ENCODE results near the gene ARHGEF3.

Gene ARHGEF3

DNA sequence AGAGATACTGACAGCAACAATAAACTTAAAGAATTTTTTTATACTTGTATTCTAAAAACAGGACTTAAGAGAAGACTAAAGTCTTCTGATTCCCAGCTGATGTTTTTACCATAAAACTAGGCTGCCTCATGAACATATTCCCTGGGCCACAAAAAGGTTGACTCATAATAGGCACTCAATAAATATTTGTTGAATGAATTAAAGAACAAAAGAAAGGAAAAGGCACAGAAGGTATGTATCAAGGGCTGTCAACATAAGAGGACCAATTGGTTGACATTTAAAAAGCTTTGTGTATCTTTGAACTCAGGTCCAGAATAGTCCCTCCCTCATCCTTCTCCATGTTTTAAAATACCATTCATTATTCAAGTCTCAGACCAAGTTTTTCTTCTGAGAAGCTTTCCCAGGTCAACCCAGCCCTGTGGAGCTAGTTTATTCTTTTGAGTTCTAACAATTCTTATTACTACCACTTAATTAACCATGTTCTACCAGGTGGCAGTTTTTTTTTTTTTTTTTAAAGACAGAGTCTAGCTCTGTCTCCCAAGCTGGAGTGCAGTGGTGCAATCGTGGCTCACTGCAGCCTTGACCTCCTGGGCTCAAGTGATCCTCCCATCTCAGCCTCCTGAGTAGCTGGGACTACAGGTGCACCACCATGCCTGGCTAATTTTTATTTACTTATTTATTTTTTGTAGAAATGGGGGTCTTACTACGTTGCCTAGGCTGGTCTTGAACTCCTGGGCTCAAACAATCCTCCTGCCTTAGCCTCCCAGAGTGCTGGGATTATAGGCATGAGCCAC is 17.5 kb upstream of the ARHGEF3 start:
- DNase-seq, result no peak

DNA sequence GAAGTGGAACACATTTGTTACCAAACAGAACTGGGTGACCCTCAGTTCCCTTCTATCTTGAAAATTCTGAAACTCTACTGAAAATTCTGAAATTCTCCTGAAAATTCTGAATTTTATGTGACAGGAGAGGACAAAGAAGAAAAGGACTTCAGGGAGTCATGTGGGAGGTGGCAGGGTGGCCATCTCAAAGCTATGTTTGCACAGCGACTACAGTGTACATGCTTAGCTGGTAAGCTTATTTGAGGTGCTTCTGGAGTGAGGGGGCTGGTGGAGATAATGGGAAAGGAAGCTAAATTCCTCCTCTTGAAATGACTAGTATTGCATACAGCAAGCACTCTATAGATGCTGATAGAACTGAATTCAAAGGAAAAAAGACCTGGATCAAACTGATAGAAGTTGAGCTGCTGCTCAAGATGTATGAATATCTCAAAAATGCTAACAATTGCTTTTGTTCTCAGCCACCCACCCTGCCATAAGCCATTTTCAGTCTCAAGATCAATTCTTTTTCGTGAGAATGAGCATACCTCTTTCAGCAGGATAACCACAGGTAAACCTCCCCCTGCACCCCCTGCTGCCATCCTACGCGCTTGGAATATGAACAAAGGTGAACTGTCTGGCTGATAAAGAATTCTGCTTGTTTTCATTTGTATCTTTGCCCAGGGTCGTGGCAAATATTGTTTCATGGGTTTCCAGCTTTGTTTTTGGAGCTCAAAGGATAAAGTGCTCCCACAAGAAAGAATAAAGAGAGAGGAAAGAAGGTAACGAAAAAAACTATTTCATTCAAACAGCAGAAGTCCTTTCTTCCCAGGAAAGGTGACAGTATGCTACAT is 16.6 kb upstream of the ARHGEF3 start:
- DNase-seq, result no peak

DNA sequence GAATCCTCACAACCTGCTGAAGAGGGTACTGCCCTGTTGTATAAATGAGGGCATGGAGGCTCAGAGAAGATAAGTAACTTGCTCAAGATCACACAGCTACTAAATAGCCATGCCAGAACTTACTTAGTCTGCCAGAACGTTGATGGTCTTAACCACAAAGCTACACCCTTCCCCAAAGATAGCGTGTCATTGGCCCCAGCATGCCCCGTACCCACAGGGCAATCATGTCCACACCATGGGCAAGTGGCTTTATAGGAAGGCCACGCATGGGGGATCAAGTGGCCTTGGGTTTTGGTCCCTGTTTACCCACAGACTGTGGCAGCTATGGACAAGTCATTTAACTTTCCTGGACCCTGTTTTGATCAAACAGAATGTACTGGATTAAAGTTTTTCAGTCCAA is 15.9 kb upstream of the ARHGEF3 start:
- DNase-seq, result no peak

DNA sequence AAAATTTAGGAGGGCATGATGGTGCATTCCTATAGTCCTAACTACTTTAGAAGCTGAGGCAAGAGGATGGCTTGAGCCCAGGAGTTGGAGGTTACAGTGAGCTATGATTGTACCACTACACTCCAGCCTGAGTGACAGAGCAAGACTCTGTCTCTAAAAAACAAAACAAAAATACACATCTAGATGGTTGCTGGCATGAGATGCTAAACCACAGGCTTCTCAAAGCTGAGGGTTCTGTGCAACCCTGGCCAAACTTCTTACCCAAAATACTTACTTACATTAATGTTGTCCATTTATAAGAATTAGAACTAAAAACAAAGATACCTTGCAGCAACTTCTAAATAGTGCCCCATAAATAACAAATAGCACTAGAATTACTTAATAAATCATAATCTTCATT is 14.3 kb upstream of the ARHGEF3 start:
- DNase-seq, result no peak

DNA sequence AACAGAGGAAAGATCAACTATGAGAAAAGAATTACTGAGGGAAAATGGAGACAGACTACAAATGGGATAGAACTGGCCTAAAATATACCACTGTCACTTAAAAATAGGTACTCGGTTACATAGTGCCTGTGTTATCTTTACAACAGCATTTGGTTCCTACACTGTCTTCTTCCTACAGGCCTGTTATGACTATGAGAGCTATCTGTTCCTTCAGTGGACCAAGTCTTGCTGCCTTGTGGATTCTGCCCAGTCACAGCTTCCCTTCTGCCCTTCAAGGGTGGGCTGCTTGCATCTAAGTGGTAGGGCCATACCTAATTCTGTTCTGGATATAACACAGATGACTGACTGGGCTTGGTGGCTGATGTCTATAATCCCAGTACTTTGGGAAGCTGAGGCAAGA is 13.8 kb upstream of the ARHGEF3 start:
- DNase-seq, result no peak

DNA sequence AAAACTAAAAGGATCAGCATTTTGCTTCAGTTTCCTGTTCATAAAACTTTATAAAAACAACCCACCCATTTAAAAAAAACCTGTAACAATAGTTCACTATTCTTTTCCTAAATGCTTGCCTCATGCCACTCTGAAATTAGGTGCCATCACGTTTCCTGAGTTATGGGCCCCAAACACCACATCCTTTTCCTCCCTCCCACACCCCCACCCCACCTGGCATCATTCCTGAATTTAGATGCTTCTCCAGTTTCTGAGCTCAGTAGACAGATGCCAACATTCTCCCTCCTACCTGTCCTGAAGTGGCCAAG is 11.9 kb upstream of the ARHGEF3 start:
- DNase-seq, result no peak

DNA sequence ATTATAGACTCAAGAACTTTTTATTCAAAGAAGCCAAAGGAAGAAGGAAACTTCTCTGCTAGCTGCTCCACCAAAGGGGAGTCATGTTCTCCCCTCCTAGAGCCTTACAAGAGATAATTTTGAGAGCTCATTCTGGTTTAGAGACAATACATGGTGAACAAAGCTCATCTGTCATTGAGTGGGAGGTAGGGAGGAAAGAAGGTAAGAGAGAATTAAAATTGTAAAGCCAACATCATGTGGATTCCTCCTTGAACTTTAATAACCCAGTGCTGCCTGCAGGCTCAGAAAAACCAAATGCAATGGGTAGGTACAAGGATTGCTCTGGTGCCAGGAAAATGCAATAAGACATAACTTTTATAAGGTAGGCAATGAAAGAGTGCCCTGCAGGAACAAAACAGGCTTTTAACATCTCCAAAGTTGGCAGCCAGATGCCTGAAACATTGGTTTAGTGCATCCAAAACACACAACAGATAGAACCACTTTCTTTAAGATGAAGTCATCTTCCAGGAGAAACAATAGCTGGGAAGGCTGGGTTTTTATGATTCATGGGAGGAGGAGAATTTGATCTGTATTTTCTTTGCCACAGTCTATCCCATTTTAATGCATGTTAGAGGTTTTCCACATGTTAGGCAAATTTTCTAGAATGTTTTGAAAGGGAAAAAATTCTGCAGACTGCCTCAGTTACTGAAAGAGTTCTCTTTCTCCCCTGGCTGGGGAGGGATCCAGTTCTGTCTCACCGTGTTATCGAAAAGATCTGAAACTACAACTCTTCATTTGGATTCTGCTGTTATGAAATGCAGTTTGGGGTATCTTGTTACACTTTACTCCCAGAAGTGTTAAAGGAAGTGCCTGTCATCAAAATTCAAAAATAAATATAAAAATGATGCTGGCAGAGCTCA is 11.3 kb upstream of the ARHGEF3 start:
- no peak for DNase-seq

DNA sequence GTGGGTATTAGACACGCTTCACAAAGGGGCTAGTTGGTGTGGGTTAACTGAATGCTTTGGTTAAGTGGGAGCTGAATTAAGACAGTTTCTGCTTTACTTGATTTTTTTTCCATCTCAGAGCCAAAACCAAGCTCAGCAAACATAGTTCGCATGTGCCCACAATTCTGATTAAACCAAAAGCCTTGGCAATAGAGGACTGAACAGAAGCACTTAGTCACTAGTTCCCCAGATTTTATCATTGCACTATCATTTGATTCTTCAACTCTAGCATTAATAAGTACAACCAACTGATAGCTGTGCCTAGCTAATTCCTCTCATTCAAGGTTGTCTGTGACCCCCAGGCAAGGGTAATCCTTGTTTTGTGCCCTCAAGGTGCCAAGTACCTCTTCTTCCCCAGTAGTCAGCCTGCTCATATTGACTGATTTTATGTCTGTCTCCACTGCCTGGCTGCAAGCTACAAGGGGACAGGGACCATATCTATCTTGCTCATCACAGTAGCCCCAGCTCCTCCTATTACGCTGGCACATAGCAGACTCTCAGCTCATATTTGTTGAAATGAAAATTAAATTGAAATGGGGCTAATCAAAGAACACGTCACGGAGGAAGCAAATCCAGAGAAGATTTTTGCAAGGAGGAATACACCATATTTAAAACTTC is 9.9 kb upstream of the ARHGEF3 start:
- no peak for DNase-seq

DNA sequence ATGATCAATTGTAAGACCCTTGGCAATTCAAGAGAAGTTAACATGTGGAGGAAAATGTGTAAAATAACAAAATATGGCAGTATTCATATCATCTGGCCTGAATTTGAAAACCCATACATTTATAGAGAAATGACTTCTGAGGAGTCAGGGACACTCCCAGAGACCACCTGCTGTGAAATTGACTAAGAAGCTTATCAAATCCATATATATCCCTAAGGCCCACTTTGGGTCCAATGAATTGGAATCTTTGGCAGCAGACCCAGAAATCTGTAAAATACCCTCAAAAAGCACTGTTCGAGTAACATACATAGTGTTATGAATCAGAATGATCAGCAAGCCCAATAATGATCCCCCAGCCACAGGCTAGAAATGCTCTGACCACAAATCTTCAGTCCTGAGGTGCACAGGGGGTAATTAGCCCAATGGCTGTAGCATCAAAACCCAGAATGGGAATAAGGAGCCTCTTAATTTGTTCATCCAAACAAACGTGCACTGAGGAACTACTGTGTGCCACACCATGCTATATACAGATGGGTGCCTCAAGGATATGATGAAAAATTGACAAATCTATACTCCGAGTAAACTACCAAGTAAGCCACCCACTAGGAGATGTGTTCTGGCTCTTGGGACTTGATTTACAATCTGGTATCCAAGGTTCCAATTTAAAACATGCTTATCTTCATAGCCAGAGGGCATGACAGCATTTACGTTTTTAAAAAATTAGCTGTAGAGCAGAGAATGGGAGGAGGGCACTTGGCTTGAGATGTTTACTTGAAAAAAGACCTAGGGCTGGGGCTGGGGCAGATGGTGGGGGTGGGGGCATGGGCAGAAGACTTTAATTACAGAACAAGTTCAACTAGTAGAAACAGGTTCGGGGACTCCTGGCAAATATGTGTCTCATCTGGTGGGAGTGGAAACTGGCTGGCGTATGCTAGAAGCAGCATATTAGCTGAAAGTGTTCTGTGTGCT is 9.1 kb upstream of the ARHGEF3 start:
- DNase-seq, result no peak

DNA sequence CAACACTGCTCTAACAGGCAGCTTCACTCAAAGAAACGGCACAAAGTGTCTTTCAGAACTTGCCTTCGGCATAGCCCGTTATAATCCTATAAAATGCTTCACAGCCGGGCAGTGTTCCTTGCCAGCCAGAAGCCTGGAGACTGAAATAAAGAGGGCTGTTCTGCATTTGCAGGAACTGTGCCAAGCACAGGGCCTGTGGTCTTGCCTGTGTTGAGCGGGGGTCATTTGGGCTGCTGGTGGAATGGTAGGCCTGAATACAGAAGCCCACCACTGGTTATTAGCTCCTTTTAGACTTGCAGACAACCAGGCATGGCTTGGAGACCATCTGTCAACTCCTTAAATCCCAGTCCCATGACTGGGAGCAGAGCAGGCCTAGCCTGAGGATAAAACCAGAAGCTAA is 4.7 kb upstream of the ARHGEF3 start:
- no peak for DNase-seq

DNA sequence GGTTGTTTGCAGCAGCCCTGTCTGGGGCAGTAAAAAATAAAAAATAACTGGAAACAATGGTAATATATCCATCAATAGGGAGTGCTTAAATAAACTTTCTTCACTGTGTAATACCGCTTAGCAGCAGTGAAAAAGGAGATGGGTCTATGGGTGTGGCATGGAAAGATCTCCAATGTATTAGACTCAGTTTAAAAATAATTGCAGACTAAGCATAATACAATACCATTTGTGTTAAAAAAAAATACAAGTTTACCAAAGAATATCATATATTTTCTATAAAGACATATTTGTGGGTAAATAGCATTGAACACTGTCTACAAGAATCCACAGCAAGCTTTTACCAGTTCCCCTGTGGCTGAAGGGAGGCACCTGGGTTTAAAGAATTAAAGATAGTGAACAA is 1.0 kb upstream of the ARHGEF3 start:
- no peak for DNase-seq

DNA sequence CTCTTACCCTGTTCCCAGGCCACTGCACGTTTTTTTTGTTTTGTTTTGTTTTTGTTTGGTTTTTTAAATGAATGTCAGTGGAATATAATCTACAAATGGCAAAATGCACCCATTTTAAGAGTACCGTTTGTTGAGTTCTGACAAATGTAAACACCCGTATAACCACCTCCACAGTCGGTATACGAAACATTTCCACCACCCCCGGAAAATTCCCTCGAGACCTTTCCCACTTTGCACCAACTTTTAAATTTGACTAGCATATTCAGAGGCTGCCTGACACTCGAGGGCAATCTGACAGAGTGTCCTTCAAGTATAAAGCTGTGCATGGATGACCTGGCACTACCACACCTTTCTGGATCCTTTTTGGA is 613 bp upstream of the ARHGEF3 start:
- DNase-seq, result no peak

DNA sequence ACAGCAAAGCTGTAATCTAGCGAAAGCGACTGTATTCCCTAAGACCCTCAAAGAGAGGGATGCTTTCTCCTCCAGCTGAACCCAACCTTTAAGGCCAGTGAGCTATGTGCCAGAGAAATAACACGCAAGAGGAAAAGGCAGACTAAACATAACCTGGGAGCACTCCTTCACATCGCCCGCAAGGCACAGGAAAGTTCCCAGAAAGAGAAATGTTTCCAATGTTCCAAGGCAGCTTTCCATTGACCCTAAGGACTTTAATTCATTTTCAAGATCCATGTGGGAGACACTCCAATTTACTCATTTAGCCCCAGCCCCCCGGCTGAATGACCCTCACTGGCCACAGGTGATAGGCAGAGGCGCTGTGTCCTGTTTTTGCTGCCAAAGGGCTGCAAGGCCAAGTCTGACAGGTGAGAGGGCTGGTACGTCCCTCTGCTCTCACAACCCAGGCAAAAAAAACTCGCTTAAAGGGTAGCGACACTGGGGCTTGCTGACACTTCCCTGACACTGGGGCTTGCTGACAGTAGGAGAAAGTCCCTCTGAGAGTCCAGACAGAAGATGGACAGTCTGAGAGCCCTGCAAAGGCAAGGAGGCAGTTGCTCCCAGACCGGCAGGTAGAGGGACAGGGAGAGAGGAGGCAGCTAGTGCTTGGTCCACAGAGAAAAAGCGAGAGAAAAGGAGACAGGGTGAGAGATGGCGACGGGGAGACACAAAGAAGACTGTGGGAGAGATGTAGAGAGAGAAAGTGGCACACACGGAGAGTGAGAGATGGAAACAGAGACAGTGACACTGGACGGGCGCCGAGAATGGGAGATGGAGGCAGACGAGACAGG is 702 bp downstream of the ARHGEF3 start:
- no peak for DNase-seq

DNA sequence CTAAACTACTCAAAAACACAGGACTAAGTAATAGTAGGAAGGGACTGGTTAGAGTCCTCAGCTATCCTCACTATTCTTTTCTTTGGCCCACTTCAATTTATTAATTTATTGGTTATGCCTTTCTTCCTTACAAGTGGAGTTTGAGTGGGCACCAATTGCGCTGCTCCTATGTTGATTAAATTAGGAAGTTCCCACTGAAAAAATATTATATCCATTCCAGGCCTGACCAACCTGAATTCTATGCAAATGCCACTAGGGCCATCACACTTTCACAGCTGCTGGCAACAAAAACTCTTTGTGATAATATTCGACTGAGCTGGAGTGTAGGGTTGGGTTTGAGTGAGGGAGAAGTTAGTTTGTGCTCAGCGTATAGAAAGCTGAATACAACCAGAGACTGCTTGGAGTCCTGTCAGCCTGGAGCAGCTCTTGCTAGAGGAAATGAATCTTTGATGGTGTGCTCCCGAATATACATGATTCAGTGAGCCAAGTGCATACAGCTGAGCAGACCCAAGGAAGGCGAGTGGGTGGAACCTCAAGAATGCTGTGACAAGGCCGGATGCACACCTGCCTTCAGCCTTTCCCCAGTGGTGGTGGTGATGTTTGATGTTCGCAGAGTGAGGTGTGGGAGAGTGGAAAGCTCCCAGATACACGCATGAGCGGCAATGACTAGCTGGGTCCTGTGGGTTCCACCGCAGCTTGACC is 1.5 kb downstream of the ARHGEF3 start:
- DNase-seq, result no peak

DNA sequence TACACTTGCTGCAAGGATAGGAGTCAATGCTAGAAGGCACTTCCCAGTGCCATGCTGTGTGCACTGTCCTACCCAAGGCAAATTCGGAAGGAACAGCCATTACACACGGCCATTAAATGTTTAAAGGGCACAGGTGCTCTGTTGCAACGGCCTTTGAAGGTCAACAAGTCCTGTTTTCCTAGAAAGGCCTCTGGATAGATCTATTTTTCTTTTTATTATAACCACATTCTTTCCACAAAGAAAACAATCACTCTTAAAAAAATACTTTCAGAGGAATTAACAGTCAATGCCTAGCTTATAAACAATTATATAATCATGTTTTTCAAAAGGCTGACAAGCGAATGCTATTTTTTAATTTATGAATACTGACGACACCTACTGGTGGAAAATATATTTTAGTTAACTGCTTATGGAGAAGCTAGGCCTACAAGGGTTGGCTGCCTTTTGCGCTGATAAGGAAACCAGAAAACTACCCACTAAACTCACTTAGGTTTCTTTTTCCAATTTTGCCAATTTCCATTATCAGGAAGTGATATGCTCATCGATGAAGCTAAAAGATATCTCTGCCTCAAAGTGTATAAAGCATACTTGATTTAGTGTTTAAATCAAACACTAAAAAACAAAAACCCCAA is 2.4 kb downstream of the ARHGEF3 start:
- no peak for DNase-seq

DNA sequence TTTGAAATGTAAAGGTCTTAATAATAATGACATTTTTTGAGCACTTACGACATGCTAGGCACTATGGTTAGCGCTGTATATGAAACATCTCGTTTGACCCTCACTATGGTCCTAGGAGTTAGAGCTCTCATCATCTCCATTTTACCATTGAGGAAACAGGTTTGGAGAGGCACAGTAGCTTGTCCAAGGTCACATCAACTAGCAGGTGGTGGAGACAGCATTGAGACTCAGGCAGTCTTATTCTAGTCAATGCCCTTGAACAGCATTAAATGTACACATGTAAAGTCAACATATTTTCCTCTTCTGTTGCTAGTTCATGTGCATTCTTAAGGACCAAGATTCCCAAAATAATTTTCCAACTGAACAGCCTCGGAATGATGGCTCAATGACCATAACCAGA is 4.8 kb downstream of the ARHGEF3 start:
- DNase-seq, result no peak

DNA sequence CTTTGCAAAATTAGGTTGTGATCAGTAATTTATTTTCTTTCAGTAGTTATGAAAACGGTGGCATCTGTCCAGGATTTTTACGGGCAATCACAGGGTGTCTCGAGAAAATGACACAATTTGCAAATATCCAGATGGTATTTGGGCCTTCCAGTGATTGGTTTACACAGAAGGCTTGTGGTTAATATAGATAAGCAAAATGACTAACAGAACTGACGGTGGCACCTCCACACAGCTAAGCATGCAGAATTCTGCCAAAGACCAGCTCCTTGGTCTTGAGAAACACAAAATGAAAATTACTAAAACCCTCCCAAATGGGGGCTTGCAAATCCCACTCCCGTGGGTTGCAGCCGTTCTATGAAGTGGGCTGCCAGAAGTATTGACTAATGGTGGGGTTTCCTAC is 5.5 kb downstream of the ARHGEF3 start:
- DNase-seq, result no peak

DNA sequence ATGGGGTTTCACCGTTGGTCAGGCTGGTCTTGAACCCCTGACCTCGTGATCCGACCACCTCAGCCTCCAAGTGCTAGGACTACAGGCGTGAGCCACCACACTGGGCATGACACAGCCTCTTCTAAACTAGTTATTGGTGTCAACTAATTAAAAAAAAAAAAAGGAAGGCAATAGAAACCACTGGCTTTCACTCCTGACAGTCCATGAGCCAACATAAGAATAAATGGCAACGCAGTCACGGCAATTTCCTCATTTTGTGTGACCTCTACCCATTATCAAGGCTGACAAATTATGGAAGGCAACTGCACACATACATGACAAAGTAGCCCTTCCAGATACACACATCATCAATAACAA is 5.9 kb downstream of the ARHGEF3 start:
- no peak for DNase-seq

DNA sequence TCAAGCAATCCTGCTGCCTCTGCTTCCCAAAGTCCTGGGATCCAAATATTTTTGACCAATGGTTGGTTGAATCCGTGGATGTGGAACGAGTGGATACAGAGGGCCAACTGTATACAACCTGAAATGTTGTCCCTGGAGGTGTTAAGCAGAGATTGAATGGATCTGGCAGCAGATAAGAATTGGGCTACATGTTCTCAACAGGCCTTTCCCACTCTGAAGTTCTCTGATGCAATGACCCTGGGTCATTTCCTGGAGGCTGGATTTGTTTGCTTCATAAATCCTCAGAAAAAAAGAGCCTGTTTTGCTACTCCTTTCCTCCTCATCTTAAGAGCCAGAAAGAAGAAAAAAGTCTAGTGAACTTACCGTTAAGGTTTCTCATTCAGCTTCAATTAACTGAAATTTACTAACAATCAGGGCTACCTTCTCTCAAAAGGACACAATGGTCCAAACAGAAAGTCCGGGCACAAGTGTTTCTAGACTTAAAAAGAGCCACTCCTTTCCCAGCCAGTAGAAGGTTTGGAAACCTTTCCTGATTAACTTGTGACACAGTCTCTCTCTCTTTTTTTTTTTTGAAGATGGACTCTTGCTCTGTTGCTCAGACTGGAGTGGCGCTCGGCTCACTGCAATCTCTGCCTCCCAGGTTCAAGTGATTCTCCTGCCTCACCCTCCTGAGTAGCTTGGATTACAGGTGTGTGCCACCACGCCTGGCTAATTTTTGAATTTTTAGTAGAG is 6.5 kb downstream of the ARHGEF3 start:
- DNase-seq, result no peak
